ENCODE results near the gene TTLL11.

Gene TTLL11

GRCh38 chr9:121851641-121852091 lies 241.4 kb downstream of the TTLL11 start (continued):
- TF ChIP-seq CREB5 (CRISPR knock-in tag; IDR thresholded peaks at IDR 0.05; ENCODE audit: low read depth) (no peak), ZNF8 (CRISPR knock-in tag; IDR thresholded peaks at IDR 0.05) (no peak), ZFP30 (CRISPR knock-in tag; IDR thresholded peaks at IDR 0.05) (no peak), ZNF565 (CRISPR knock-in tag; conservative IDR thresholded peaks at IDR 0.05; ENCODE audit: low read depth) (no peak), TSHZ2 (CRISPR knock-in tag; IDR thresholded peaks at IDR 0.05) (no peak), ARNTL (CRISPR knock-in tag; IDR thresholded peaks at IDR 0.05; ENCODE audit: borderline replicate concordance, low read depth) (no peak), PPARA (CRISPR knock-in tag; IDR thresholded peaks at IDR 0.05; ENCODE audit: borderline replicate concordance) (no peak), TCF4 (CRISPR knock-in tag; IDR thresholded peaks at IDR 0.05; ENCODE audit: borderline replicate concordance) (no peak), CSDC2 (CRISPR knock-in tag; IDR thresholded peaks at IDR 0.05) (no peak), CSRNP3 (CRISPR knock-in tag; IDR thresholded peaks at IDR 0.05) (no peak)

- ATAC-seq = no peak
- TF ChIP-seq ZNF565 (CRISPR knock-in tag; conservative IDR thresholded peaks at IDR 0.05; ENCODE audit: low read depth) (no peak), ZNF8 (CRISPR knock-in tag; IDR thresholded peaks at IDR 0.05) (no peak), PATZ1 (CRISPR knock-in tag; IDR thresholded peaks at IDR 0.05; ENCODE audit: borderline replicate concordance) (no peak), CSRNP3 (CRISPR knock-in tag; IDR thresholded peaks at IDR 0.05) (no peak)
These were observed 242.7 kb downstream of the TTLL11 start for GRCh38 chr9:121850366-121850765.

GRCh38 chr9:121849554-121849953 lies 243.6 kb downstream of the TTLL11 start:
- no peak for ATAC-seq
- TF ChIP-seq TCF4 (CRISPR knock-in tag; IDR thresholded peaks at IDR 0.05; ENCODE audit: borderline replicate concordance) = no peak

GRCh38 chr9:121844562-121844961 lies 248.5 kb downstream of the TTLL11 start:
- TF ChIP-seq ESRRG (CRISPR knock-in tag; IDR thresholded peaks at IDR 0.05) (no peak), OSR1 (CRISPR knock-in tag; IDR thresholded peaks at IDR 0.05) (no peak), CSDC2 (CRISPR knock-in tag; IDR thresholded peaks at IDR 0.05) (no peak), ZFP30 (CRISPR knock-in tag; IDR thresholded peaks at IDR 0.05) (peak; percentile 74)
- no peak for ATAC-seq

GRCh38 chr9:121844098-121844497 lies 249.0 kb downstream of the TTLL11 start:
- TF ChIP-seq POU6F1 (CRISPR knock-in tag; IDR thresholded peaks at IDR 0.05; ENCODE audit: borderline replicate concordance, low read depth) (no peak), ZNF70 (CRISPR knock-in tag; IDR thresholded peaks at IDR 0.05) (no peak), ZFP3 (CRISPR knock-in tag; IDR thresholded peaks at IDR 0.05) (no peak)
- no peak; the same call in 2 of the 3 replicates for ATAC-seq

Measured in SK-N-SH treated with all-trans-retinoic acid at 6 μM for 48 hours (cell line).